Natural killer cell treated with Interleukin-12 subunit alpha and Interleukin-12 subunit beta and Interleukin-15 and Interleukin-18, amount 100 ng/mL, for 72 hours (primary cell): ENCODE measurements around the gene CCDC6. TPM values are rescaled to one million over a fixed set of nuclear protein-coding genes. Genes with fewer than 3 reads are reported as not detected.
"Not testable (repeated sequence)": the region's sequence is repeated elsewhere in the genome, so short reads cannot be mapped to it uniquely, and the experiment has no call there.

Experiments
- ATAC-seq, 2 donors: fragments of 150-1000 bp; cut with Tn5 transposase in 1 of 2; sonication (Bioruptor Pico), chemical (Tn5 transposase) in 1 of 2; 2 replicates each; pipeline ENCODE4 v1.10.0; 2021
- DNase-seq: peaks from one replicate; pipeline ENCODE4 v3.0.0; 2022; ENCODE audit warnings: low spot score
- H3K27ac Mint-ChIP-seq, 2 donors: 1 replicate in 1 of 2; 2 replicates in 1 of 2; pipeline ENCODE4 v1.8.0; 2022; ENCODE audit warnings: mixed read lengths in 2 of 2, mild to moderate bottlenecking in 1 of 2, moderate library complexity in 1 of 2
- H3K27me3 Mint-ChIP-seq, 2 donors: 1 replicate in 1 of 2; 2 replicates in 1 of 2; pipeline ENCODE4 v1.8.0; 2022; ENCODE audit warnings: mixed read lengths in 2 of 2
- H3K36me3 Mint-ChIP-seq: one replicate; pipeline ENCODE4 v1.8.0; 2022; ENCODE audit warnings: mixed read lengths
- H3K4me1 Mint-ChIP-seq, 2 donors: 1 replicate in 1 of 2; 2 replicates in 1 of 2; pipeline ENCODE4 v1.8.0; 2022; ENCODE audit warnings: low read depth in 2 of 2, mixed read lengths in 2 of 2, mild to moderate bottlenecking in 1 of 2
- H3K4me3 Mint-ChIP-seq: one replicate; pipeline ENCODE4 v1.8.0; 2022; ENCODE audit warnings: mixed read lengths
- H3K9me3 Mint-ChIP-seq: 2 replicates; pipeline ENCODE4 v1.8.0; 2022; ENCODE audit warnings: mixed read lengths
- total RNA-seq, 2 donors: library from RNA; stranded (reverse); gene quantifications; one replicate each; pipeline ENCODE4 v1.2.3, GENCODE V29; 2022

The CCDC6 gene
- total RNA-seq, 2 donors from 2014 or later: 65.7 to 104 TPM

DNA sequence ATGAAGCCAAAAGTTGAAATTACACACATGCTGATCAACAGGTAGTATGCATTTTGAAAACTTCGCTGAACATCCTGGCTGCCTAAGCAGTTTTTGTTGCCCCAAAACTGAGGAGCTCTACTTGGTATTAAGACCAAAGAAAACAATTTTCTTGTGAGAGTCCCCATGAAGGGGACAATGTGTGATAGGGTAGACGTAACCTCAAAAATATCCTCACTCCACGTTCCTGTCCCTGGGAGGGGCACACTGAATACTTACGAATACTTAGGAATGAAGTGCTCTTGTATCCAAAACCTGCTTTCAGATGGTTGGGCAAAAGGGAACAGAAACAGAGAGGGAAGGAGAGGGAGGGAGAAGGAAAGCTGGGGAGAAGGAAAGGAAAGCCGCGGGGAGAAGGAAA lies 24.7 kb downstream of the CCDC6 start:
- Mint-ChIP-seq H3K9me3 (peaks cover 3% of the 10 kb centered on the region), H3K4me1 (peaks cover 83 to 84% of the 10 kb centered on the region in 2 donors), H3K36me3 (peaks cover 5% of the 10 kb centered on the region), H3K27ac (peak overlapping the region; percentile 88 to 90), H3K4me3 (peak overlapping the region; percentile 78), H3K27me3 (no peaks in the 10 kb centered on the region)
- no peak for ATAC-seq
- DNase-seq: no peak

DNA sequence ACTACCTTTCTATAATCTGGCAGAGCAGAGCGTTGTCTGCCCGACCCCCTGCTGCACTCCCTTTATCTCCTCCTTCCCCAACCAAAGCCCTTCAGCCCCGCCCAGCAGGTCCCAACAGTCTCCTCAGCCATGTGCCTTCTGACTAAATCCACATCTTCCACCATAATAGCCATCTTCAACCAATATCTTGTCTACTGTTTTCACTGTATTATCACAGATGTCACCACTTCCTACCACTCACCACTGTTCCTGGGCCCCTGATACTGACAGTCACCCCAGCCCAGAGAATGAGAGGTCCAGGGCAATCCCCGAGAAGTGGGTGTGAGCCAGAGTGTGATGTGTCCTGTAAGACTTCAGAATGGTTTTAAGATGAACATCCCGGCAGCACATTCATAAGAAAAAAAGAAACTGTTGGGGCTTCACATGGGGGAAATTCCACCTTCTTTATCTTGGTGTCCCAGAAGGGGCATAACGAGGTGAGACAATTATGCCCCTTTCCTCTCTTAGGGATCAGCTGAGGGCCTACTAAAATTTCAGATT lies 25.3 kb downstream of the CCDC6 start:
- peak overlapping the region; percentile 88 to 90 for H3K27ac Mint-ChIP-seq
- H3K27me3 Mint-ChIP-seq: no peaks in the 10 kb centered on the region
- H3K4me3 Mint-ChIP-seq: peak overlapping the region; percentile 78
- H3K36me3 Mint-ChIP-seq: peaks cover 5% of the 10 kb centered on the region
- H3K9me3 Mint-ChIP-seq: peaks cover 3% of the 10 kb centered on the region
- DNase-seq: peak; percentile 93
- H3K4me1 Mint-ChIP-seq: peaks cover 80 to 82% of the 10 kb centered on the region in 2 donors
- peak; percentile 95 to 96 for ATAC-seq

DNA sequence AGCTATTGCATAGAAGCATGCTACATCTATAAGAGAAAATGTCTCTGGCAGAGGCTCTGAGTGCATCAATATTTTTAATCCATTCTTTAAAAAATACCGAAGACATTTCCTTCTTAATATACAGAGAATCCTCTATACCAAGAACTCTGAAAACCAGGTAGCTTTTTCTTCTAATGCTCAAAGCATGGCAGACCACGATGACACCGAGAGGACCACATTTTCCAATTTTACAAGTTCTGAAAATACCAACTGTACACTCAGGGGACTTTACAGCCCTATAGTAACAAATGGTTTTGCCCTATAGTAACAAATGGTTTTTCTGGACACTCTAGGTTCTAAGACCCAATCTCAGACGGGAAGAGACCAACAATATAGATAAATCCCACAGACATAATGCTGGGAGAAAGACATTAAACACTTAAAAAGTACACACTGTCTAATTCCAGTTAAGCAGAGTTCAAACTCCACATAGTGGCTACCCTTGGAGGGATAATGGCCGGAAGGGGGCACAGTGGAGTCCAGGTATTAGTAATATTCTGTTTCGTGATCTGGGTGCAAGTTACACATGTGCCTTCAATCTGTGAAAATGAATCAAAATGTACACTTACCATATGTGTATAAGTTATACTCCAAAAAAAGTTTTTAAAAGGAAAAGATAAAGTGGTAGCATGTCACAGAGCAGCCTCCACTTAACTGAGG lies 26.2 kb downstream of the CCDC6 start:
- H3K4me3 Mint-ChIP-seq: peak overlapping the region; percentile 78
- H3K36me3 Mint-ChIP-seq: peaks cover 5% of the 10 kb centered on the region
- H3K9me3 Mint-ChIP-seq: peaks cover 3% of the 10 kb centered on the region
- H3K4me1 Mint-ChIP-seq: peaks cover 75 to 79% of the 10 kb centered on the region in 2 donors
- H3K27ac Mint-ChIP-seq: peak overlapping the region; percentile 88 to 90
- no peaks in the 10 kb centered on the region for H3K27me3 Mint-ChIP-seq
- DNase-seq: no peak
- ATAC-seq: no peak

DNA sequence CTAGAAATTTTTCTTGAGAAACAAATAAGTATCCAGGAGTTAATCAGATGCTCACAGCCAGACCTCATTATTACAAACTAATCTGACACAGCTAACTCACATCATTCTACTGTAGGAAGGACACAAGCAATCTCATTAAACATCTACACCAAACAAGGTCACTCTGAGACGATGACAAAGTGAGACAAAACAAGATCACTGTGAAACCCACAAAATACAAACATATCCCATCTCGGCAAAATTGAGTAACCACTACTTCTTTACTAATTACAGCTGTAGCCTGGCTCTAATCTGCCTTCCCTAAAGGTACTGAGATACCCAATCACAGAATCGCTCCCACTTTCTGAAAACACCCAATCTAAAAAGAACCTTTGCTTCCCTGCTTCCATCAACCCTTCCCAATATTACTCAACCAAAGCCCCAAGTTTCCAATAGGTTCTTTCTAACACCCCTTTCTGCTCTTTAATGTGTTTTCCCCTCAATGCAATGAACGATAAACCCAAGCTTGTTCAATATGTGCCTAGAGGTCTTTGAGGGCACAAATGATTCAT lies 26.9 kb downstream of the CCDC6 start:
- peaks cover 75 to 78% of the 10 kb centered on the region in 2 donors for H3K4me1 Mint-ChIP-seq
- peak overlapping the region; percentile 78 for H3K4me3 Mint-ChIP-seq
- DNase-seq (peak; percentile 62), ATAC-seq (peak; percentile 68 to 69)
- H3K9me3 Mint-ChIP-seq: peaks cover 3% of the 10 kb centered on the region
- H3K27me3 Mint-ChIP-seq: no peaks in the 10 kb centered on the region
- peaks cover 5% of the 10 kb centered on the region for H3K36me3 Mint-ChIP-seq
- H3K27ac Mint-ChIP-seq: peak overlapping the region; percentile 88 to 90

DNA sequence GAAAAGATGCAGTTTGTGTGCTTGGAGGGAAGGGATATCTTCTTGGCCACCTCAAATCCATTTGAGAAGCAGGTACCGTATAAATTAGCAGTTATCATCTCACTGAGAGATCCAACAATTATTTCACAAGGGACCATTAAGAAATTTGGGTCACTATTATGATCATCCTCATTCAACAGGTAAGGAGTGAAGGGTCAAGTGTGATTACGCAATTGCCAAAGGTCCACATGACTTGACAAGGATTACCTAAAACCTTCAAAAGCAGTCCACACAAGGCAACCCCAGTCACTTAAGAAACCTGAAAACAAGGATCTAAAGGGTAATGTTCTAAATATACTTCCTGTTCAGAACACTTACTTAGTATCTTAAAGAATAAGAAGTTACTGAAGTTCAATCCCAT lies 27.4 kb downstream of the CCDC6 start:
- Mint-ChIP-seq H3K4me3 (peak overlapping the region; percentile 78), H3K27me3 (no peaks in the 10 kb centered on the region), H3K4me1 (peaks cover 75 to 78% of the 10 kb centered on the region in 2 donors), H3K27ac (peak overlapping the region; percentile 88 to 90), H3K36me3 (peaks cover 5% of the 10 kb centered on the region), H3K9me3 (peaks cover 3% of the 10 kb centered on the region)
- no peak for ATAC-seq
- no peak for DNase-seq

DNA sequence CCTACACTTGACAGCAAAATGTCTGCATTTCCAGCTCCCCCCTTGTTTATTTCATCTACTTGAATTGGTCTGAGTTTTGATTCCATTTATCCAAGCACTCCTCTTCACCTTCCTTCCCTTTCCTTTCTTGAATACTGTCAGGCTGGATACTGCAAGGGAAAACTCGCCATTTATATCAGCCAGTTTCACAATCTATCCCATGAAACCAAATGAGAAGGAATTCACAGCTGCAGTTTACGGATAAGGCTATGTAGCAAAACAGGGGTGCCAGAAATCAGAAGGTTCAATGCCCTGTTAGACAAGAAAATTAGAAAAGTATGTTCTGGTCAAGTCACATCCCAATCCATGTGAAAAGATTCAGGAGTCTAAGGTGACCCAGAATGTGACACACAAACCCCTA lies 28.1 kb downstream of the CCDC6 start:
- Mint-ChIP-seq H3K27ac (peak overlapping the region; percentile 88 to 90), H3K36me3 (peaks cover 5% of the 10 kb centered on the region), H3K9me3 (peaks cover 3% of the 10 kb centered on the region), H3K4me1 (peaks cover 71 to 75% of the 10 kb centered on the region in 2 donors), H3K27me3 (no peaks in the 10 kb centered on the region), H3K4me3 (peak overlapping the region; percentile 78)
- ATAC-seq (no peak), DNase-seq (no peak)

DNA sequence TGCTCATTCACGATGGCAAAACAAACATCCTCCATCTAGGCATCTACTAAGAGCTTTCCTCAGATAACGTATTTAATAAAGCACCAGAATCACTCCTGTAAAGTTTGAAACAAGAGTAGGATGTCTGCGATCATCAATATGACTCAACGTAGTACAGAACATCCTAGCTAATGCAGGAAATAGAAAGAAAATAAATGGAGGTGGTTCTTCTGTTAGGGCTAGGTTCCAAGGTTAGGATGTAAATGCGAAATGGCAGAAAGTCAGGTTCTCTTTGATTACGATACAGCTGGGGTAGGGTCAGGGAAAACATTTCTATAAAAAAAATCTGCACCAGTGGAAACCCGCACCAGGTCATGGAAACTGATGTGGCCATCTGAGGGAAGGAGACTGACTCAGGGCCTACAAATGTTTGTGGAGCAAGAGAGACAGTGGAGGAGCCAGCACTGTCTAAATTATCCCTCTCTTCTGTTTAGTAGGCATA lies 29.1 kb downstream of the CCDC6 start:
- peak overlapping the region; percentile 75 for H3K4me3 Mint-ChIP-seq
- no peak for ATAC-seq
- no peaks in the 10 kb centered on the region for H3K27me3 Mint-ChIP-seq

DNA sequence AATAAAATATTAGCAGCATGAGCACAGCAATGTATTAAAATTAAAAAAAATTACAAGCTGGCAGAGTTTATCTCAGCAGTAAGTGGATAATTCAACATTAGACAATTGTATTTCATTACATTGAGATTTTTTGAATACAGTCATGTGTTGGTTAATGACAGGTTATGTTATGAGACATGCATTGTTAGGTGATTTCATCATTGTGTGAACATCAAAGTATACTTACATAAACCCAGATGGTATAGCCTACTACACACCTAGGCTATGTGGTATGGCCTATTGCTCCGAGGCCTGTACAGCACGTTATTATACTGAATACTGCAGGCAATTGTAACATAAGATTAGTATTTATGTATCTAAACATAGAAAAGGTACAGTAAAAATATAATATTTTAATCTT lies 29.7 kb downstream of the CCDC6 start:
- DNase-seq: no peak
- Mint-ChIP-seq H3K9me3 (peaks cover 3% of the 10 kb centered on the region), H3K27me3 (no peaks in the 10 kb centered on the region), H3K4me1 (peaks cover 78 to 88% of the 10 kb centered on the region in 2 donors), H3K36me3 (peaks cover 5% of the 10 kb centered on the region), H3K27ac (peak overlapping the region; percentile 88 to 90), H3K4me3 (no peak overlapping the region)
- ATAC-seq: no peak

More for the DNA sequence above, 29.1 kb downstream of the CCDC6 start:
- Mint-ChIP-seq H3K27ac (peak overlapping the region; percentile 88 to 90), H3K4me1 (peaks cover 75 to 83% of the 10 kb centered on the region in 2 donors), H3K9me3 (peaks cover 3% of the 10 kb centered on the region), H3K36me3 (peaks cover 5% of the 10 kb centered on the region)
- DNase-seq: no peak

DNA sequence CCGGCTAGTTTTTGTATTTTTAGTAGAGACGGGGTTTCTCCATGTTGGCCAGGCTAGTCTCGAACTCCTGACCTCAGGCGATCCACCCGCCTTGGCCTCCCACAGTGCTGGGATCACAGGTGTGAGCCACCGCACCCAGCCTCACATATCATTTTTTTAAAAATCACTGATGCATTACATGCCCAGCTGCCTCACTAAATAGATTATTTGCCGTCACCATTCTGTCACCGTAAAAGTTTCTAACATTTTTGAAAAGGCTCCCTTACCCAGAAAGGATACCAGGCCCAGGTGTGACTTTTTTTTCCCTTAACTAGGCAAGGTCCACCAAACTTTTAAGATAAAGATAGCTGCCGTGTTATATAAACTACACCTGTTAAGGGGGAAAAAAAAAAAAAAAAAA lies 30.1 kb downstream of the CCDC6 start:
- Mint-ChIP-seq H3K27ac (peak overlapping the region; percentile 88 to 90), H3K4me1 (peaks cover 73 to 84% of the 10 kb centered on the region in 2 donors)
- H3K27me3 Mint-ChIP-seq, ATAC-seq, H3K36me3 Mint-ChIP-seq, DNase-seq, H3K4me3 Mint-ChIP-seq, H3K9me3 Mint-ChIP-seq: not testable (repeated sequence)

DNA sequence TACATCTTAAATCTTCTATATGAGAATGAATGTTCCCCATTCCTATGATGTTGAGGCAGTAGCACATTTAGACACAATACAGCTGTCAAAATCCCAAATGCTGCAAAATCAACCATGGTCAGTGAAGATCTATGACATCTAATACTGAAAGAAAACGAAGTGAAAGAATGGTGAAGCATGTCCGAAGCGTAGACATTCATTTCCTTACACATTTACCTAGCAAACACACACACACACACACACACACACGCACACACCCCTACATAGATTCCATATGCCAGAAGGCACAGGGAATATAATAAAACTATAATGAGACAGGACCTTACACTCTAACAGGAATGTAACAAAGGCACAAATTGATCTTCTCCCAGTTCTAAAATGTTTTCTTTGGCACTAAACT lies 32.5 kb downstream of the CCDC6 start:
- no peak for ATAC-seq
- H3K36me3 Mint-ChIP-seq: peaks cover 5% of the 10 kb centered on the region

DNA sequence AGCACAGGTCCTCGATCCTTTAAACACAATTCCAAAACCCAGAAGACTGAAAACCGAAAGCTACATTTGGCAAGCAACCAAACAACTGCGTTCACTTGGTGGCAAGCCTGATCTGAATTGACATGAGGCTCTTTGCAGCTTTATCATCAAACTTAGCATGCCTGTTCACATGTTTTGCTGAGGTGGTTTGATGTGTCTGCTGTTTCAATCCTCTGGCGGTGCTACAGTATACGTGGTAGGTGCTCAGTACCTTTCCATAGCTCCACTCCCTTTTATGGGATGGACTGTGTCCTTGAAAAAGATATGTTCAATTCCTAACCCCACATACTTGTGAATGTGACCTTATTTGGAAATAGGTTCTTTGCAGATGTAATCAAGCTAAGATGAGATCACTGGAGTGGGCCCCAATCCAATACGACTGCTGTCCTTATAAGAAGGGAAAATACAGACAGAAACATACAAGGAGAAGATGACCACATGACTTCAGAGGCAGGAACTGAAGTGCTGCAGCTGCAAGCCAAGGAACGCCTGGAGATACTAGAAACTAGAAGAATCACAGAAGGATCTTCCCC lies 33.4 kb downstream of the CCDC6 start:
- peaks cover 5% of the 10 kb centered on the region for H3K36me3 Mint-ChIP-seq
- peak overlapping the region in 1 of 2 donors; percentile 21 for H3K27ac Mint-ChIP-seq
- ATAC-seq (no peak), DNase-seq (no peak)
- no peaks in the 10 kb centered on the region for H3K27me3 Mint-ChIP-seq
- H3K4me3 Mint-ChIP-seq: no peak overlapping the region
- H3K4me1 Mint-ChIP-seq: peaks cover 68 to 79% of the 10 kb centered on the region in 2 donors
- peaks cover 3% of the 10 kb centered on the region for H3K9me3 Mint-ChIP-seq

More for the DNA sequence above, 32.5 kb downstream of the CCDC6 start:
- Mint-ChIP-seq H3K27ac (peak overlapping the region; percentile 41 to 78), H3K4me3 (peak overlapping the region; percentile 55), H3K27me3 (no peaks in the 10 kb centered on the region), H3K9me3 (peaks cover 3% of the 10 kb centered on the region), H3K4me1 (peaks cover 67 to 81% of the 10 kb centered on the region in 2 donors)
- no peak for DNase-seq

DNA sequence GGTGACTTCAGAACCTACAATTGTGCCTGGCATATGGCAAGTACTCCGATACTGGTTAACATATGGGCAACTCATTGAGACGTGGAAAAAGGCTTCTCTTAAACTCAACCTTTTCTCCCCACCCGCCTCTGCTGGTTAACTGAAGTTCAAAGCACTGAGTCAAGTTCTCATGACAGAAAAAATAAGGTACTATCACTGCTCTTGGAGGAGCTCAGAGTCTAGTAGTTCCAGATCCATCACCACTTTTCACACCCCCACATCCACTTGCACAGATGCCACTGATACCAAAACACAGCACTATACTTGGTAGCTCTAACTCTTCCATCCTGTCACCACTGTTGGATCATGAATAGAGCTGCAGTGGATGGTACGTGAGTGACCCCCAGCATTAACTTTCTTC lies 36.2 kb downstream of the CCDC6 start:
- Mint-ChIP-seq H3K27ac (peak overlapping the region in 1 of 2 donors; percentile 74), H3K36me3 (no peaks in the 10 kb centered on the region), H3K9me3 (no peaks in the 10 kb centered on the region), H3K27me3 (no peaks in the 10 kb centered on the region), H3K4me1 (peaks cover 70 to 72% of the 10 kb centered on the region in 2 donors), H3K4me3 (no peak overlapping the region)
- DNase-seq: no peak
- ATAC-seq: no peak

DNA sequence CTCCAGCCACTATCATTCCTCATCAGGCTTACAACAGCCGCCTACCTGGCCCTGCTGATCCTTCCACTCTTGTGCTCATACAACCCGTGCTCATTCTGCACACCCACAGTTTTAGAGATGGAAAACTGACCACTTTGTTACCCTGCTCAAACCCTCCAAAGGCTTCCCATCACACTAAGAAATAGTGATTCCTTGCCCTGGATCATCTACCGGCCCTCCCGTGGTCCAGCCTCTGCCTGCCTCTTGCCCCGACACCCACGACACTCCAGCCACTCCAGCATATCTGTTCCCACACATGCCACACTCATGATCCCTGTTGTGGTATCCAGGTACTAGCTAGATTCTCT lies 36.8 kb downstream of the CCDC6 start:
- Mint-ChIP-seq H3K4me1 (peaks cover 70 to 74% of the 10 kb centered on the region in 2 donors), H3K27me3 (no peaks in the 10 kb centered on the region)

More for the DNA sequence above, 36.8 kb downstream of the CCDC6 start:
- peak overlapping the region in 1 of 2 donors; percentile 74 for H3K27ac Mint-ChIP-seq
- no peaks in the 10 kb centered on the region for H3K9me3 Mint-ChIP-seq
- ATAC-seq (no peak), DNase-seq (no peak)
- no peak overlapping the region for H3K4me3 Mint-ChIP-seq
- no peaks in the 10 kb centered on the region for H3K36me3 Mint-ChIP-seq
